Hematopoietic multipotent progenitor cell (in vitro differentiated cells): Measurements from ENCODE around the gene DCAF17. TPM values are rescaled to one million over a fixed set of nuclear protein-coding genes. Genes with fewer than 3 reads are reported as not detected.
"Not testable (repeated sequence)": the region's sequence is repeated elsewhere in the genome, so short reads cannot be mapped to it uniquely, and the experiment has no call there.

ENCODE experiments used
- DNase-seq, 3 donors: peaks; one replicate each; pipeline ENCODE4 v3.0.0-alpha.2; 2011 to 2015; ENCODE audit warnings: low read depth in 2 of 3, low spot score in 2 of 3
- total RNA-seq: library from RNA; depleted of rRNA; stranded (reverse); fragments of >200 nt; gene quantifications from one replicate; pipeline ENCODE4 v1.2.3, GENCODE V29; 2012

The DCAF17 gene
- total RNA-seq, 1 donor = 14.8 TPM

DNA sequence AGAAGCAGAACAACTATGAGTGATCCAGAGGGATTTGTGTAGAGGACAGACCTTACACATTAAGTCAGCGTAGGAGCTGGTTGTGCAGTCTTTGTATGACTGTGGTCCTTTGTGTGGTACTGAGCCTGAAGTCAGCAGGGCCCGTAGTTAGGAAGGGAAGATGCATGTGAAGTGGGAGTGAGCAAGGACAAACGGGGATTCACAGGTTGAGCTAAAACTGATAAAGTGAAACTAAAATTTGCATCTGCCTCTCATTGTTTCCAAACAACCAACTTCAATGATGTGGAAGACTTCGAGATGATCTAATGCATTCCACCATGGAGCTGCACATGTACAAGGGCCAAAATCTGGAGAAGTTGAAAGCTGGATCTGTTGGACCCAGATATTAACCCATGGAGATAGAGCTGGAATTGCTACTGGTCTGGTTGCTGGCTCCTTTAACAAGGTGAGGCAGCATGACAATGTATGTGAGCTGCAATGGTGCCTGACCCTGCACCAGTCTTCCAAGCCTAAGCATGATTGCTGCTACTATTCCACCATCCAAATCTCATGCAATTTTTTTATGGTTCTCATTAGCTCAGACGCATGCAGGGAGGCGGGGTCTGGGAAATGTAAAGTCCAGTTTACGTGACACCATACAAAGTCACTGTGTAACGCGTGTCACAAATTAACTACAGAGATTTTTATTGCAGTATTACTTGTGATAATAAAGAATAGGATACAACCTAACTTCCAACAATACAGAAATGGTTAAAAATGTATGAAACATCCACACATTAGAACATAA lies 76.1 kb downstream of the DCAF17 start:
- DNase-seq = no peak

- no peak for DNase-seq
These were observed 78.0 kb downstream of the DCAF17 start for GRCh38 chr2:171512014-171512413.

DNA sequence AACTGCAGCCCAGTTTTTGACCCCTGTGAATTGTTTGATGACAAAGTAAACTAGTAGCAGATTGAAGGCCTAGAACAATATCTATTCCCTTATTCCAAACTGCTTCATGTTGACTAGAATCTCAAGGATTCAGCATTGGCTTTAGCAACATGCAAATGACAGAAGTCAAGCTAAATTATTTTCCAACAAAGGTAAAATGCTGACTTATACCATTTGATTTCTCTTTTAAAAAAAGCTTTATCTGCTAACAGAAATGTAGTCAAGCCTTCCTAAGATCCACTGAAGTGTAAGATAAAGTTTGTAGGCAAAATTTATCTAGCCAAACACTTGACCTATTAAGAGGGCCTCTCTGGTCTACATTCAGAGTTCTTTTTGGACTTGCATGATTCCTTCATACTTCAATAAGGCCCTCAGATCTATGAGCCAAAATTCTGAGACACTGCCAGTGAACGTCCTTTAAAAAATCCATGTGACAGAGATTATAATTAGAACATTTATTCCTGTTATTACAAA lies 78.7 kb downstream of the DCAF17 start:
- DNase-seq = no peak

DNA sequence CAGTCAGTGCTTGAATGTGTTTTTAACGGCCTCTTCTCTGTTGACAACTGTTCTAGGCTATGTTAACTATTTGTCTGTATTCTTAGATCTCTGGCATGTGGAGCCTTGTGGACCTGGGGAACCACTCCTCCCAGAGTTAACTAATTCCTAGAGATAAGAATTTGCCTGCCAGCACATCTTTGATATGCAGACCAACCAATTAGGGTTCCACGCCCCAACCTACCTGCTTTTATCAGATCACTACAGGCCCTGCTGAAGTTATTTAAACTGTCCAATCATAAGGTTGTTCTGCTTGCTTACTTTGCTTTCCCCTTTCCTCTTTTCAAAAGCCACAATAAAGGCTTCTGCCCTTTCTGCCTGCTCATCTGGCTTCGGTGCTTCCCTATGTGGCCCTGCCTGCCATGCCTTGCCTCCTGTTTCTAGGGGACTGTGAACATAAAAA lies 79.7 kb downstream of the DCAF17 start:
- peak in 1 of 3 donors; percentile 64 for DNase-seq

- DNase-seq = no peak
These were observed 81.0 kb downstream of the DCAF17 start for GRCh38 chr2:171514908-171515582.

DNA sequence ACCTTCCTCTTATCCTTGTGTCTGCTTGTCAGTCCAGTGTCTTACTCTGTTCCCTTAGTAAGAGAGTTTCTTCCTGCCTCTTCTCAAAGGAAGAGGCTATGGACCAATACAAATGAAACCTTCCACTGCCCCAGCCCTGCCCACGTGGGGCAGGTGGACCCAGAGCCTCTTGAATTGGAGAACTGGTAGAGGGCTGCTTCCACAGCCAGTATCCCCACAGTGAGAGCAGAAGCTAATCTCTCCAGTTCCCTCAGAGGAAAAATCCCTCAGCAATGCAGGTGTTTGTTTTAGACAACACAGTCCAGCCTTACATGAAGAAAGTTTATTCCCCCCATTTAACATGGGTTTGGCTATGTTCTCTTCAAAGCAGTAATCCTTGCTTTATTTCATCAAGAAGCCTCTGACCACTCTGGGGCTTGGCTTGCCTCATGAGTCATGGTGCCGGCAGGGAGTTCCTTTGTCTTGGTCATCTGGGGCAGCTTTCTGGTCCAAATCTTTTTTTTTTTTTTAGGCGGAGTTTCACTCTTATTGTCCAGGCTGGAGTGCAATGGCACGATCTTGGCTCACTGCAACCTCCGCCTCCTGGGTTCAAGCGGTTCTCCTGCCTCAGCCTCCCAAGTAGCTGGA lies 81.8 kb downstream of the DCAF17 start:
- DNase-seq = no peak

DNA sequence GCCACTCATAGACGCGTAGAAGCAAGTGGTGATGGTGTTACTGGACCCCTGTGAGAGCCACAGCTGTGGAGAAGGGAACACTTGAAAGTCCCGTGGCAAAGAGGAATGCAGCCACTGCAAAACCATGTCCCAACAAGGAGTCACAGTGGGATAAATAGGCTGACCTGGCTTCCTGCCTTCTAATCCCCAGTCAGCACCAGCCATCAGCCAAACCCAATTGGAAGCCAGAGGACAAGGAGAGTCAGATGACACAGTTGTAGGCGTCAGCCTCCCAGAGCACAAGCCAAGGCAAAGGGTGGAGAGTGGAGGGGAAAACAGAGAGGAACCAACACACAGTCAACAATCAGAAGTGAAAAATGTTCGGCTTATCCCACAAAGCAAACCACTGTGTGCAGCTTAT lies 82.8 kb downstream of the DCAF17 start:
- DNase-seq = no peak

GRCh38 chr2:171520471-171520870 lies 86.4 kb downstream of the DCAF17 start:
- DNase-seq = no peak

DNA sequence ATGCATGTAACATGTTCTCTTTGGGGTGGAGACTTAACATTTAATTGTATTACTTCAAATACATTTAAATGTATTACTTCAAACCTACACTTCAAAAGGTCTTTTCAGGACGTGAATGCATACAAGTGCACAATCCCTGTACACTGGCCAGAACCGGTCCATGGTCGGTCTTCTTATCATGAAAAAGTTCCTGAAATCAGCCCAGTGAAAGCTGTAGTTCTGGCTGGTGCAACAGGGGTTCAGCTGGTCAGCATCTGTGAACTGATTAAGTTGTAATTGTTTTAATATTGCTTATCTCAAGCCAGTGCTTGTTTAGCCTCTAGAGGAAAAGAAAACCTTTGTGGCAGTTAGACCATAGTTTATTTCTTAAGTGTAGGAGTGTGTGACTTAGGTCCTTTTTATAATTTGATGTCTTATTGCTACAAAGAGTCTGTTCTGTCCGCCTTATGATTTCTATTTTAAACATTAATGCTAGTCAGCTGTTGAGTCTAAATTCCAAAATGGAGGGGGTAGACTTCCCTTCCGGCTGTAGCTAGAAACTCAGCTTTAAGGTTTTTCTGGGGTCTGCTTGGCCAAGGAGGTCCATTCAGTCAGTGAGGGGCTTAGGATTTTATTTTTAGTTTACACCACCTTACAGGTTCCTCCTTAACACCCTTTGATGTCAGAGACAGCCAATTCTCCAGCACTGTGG lies 87.5 kb downstream of the DCAF17 start:
- DNase-seq = no peak

DNA sequence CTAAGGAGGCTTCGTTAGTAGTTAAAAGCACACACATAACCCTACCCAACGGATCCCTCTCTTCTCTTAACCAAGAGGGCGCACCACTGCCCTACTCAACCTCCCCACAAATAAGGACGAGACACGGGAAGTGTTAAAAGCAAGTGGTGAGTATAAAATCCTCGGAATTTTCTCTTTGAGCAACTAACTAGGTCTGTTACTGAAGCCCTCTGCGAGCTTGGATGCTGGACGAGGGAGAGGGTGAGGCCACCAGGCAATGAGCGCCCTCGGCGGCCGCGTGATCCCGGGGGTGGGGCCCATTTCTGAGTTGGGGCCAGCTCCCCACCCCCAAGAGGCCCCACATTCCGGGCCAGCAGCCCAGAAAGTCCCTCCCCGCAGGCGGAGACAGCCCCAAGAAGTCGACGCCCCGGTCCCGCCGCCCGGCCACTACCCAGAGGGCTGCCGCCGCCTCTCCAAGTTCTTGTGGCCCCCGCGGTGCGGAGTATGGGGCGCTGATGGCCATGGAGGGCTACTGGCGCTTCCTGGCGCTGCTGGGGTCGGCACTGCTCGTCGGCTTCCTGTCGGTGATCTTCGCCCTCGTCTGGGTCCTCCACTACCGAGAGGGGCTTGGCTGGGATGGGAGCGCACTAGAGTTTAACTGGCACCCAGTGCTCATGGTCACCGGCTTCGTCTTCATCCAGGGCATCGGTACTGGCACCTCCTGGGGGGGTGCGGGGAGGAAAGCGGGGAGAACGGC lies 88.2 kb downstream of the DCAF17 start, which contains the start of gene CYBRD1:
CYBRD1 (plus strand) TSS at position 423 of the 736 bp plus-strand sequence; CDS start at position 495, 72 bp downstream.
- peak in 2 of 3 donors; percentile 62 to 73 for DNase-seq

DNA sequence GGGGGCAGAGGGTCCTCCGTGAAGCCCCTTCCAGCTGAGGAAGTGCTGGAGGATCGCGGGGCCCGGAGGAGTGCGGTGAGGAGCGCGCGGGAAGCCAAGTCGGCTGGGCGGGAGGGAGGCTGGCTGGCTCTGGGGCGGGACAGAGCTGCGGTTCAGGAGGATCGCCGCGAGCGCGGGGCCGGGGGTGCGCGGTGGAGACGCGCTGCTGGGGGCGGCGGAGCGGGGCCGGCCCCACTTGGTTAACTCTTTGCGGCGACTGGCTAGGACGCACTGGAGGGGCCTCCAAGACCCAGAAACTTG lies 88.7 kb downstream of the DCAF17 start:
- DNase-seq = peak in 1 of 3 donors; percentile 37

DNA sequence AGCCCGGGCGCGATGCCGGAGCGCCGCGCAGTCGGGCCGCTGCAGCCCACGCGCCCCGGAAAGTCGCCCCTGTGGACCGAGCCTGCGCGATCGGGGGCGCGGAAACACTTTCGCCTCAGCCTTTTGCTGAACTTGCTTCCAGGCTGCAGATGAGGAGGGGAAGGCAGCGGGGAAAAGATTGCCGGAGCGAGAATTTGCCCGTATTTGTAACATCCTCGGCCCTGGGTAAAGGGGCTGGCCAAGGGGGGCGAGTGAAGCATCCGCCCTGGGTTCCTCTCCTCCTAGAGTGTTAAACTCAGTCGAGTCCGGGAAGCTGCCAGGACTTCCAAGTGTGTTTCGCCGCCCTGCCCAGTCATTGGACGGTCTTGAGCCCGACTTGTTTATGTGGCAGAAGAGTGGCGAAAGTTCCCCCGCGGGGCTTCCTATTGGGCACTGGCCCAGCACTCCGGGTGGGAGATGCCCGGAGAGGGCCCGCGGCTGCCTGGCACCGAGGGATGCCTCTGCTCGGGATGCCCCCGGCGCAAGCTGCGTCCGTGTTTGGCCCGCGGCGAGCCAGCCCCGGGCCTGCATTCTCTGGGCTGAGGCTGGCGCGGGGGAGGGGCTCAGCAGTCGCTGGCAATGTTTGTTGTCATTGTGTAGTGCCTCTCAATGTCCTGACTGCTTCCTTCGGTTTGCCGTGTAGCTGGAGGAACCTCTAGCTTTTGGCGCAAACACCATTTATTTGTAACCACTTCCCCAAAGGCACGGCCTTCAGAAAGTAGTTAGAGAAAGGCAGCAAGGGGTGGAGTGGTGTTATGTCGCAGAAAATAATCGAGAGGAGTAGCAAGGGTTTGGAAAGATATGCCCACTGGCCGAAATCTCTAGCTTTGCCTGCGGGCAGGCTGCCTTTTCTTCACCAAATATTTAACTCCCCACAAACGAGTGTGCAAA lies 89.3 kb downstream of the DCAF17 start:
- DNase-seq = peak in 2 of 3 donors; percentile 68 to 81

GRCh38 chr2:171524018-171524401 lies 90.0 kb downstream of the DCAF17 start:
- no peak for DNase-seq

DNA sequence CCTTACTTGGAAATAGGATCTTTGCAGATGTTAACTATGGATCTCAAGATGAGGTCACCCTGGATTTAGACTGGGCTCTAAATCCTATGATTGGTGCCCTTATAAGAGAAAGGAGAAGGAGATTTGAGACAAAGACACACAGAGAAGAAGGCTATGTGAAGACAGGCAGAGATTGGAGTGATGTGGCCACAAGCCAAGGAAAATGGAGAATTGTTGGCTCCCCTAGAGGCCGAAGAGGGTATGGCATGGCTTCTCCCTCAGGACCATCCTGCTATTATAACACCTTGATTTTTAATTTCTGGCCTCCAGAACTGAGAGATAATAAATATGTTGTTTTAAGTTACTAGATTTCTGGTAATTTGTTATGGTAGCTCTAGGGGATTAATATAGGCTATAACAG lies 95.9 kb downstream of the DCAF17 start:
- DNase-seq = no peak

DNA sequence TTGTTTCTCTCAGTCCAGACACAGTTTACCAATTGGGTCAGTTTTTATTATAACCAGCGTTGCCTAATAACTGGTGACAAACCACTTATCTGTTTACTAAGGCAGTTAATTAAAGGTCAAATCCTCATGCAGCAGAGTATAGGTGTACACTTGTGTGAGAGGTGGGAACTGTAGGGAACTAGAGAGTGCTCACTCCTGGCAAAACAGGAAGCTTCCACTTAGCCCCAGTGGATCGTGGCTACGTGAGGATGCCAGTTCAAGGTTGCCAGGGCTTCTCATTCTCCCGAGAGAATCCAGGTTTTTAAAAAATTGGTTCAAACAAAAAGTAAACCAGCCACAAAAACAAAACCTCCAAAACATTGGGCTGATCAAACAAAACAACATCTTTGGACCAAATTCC lies 96.4 kb downstream of the DCAF17 start:
- no peak for DNase-seq

DNA sequence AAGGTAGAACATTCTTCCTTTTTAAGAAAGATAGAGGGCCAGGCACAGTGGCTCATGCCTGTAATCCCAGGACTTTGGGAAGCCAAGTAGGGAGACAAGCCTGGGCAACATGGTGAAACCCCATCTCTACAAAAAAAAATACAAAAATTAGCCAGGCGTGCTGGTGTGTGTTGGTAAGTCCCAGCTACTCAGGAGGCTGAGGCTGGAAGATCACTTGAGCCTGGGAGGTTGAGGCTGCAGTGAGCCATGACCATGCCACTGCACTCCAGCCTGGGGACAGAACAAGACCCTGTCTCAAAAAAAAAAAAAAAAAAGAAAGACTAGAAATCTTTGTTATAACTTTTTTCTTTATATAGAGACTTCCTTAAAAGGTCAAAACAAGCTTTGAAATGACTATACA lies 96.8 kb downstream of the DCAF17 start:
- DNase-seq = not testable (repeated sequence)

GRCh38 chr2:171531291-171531690 lies 97.3 kb downstream of the DCAF17 start:
- no peak for DNase-seq

- DNase-seq = no peak
These were observed 97.9 kb downstream of the DCAF17 start for GRCh38 chr2:171531836-171532450.

- no peak for DNase-seq
These were observed 99.3 kb downstream of the DCAF17 start for GRCh38 chr2:171533331-171533730.
